ENCODE measurements around the gene SLC12A7. TPM values are rescaled to one million over a fixed set of nuclear protein-coding genes. Genes with fewer than 3 reads are reported as not detected.

The SLC12A7 gene
- total RNA-seq, 1 experiment from 2014 or later = 30.8 TPM

DNA sequence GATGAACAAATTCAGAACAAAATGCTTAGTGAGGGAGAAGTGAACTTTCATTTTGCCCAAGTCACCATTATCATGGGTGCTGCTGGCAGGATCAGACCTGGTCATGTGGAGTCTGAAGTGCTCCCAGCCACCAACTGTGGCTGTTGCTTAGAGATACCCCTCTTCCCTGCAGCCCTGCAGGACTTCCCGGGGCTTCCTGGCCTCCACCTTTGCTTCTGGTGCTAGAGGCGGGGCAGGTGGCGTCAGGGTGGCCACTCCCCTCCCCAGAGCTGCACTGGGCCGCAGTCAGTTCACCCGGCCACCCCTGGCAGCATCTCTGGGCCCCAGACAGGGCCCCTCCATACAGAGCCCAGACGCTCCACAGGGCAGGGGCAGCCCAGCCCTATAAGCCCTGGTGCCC is 30.0 kb upstream of the SLC12A7 start:
- peaks cover 5% of the 10 kb centered on the region; the same call in 1 of the 2 replicates for H3K27me3 Mint-ChIP-seq (ENCODE audit: low read depth)
- no peak overlapping the region for H2AK5ac ChIP-seq (ENCODE audit: insufficient read length, low read length)
- H3K9me3 ChIP-seq (ENCODE audit: control insufficient read depth, low read depth, low read length) = no peaks in the 10 kb centered on the region
- no peak overlapping the region for H4K8ac ChIP-seq (replicated peaks; ENCODE audit: insufficient read length, low read depth, low read length)
- H3K23me2 ChIP-seq (ENCODE audit: insufficient read length, low read depth, low read length, poor library complexity, severe bottlenecking) = no peaks in the 10 kb centered on the region
- H2BK20ac ChIP-seq (ENCODE audit: low read depth, low read length, poor library complexity, severe bottlenecking) = no peak overlapping the region
- no peak overlapping the region for H2BK5ac ChIP-seq (ENCODE audit: insufficient read length, low read length)
- no peak overlapping the region for H3K4me2 ChIP-seq (ENCODE audit: insufficient read depth, insufficient read length, low read length)
- TF ChIP-seq, protein P1, sequence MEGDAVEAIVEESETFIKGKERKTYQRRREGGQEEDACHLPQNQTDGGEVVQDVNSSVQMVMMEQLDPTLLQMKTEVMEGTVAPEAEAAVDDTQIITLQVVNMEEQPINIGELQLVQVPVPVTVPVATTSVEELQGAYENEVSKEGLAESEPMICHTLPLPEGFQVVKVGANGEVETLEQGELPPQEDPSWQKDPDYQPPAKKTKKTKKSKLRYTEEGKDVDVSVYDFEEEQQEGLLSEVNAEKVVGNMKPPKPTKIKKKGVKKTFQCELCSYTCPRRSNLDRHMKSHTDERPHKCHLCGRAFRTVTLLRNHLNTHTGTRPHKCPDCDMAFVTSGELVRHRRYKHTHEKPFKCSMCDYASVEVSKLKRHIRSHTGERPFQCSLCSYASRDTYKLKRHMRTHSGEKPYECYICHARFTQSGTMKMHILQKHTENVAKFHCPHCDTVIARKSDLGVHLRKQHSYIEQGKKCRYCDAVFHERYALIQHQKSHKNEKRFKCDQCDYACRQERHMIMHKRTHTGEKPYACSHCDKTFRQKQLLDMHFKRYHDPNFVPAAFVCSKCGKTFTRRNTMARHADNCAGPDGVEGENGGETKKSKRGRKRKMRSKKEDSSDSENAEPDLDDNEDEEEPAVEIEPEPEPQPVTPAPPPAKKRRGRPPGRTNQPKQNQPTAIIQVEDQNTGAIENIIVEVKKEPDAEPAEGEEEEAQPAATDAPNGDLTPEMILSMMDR (conservative IDR thresholded peaks at IDR 0.05) = no peak
- no peak overlapping the region for H2BK12ac ChIP-seq (ENCODE audit: insufficient read length, low read depth, low read length)
- no peak overlapping the region for H2AFZ ChIP-seq (ENCODE audit: low read length)
- DNase-seq = no peak
- peaks cover 0 to 1% of the 10 kb centered on the region in 2 experiments; a peak in 2 of 5 replicates for H3K9me3 Mint-ChIP-seq
- H3K18ac ChIP-seq (ENCODE audit: insufficient read length, low read depth, low read length) = no peak overlapping the region
- H3K9ac ChIP-seq (ENCODE audit: extremely low read depth, insufficient read length, low read length) = no peak overlapping the region
- H4K20me1 ChIP-seq (ENCODE audit: control insufficient read depth, insufficient read depth, insufficient read length) = no peaks in the 10 kb centered on the region
- no peak overlapping the region for H3K27ac ChIP-seq (ENCODE audit: insufficient read length, low read depth, low read length)
- no peaks in the 10 kb centered on the region for H3K36me3 Mint-ChIP-seq (ENCODE audit: insufficient read depth in 1 of 3, low read depth in 3 of 3)
- H3K79me1 ChIP-seq (ENCODE audit: insufficient read depth, low read depth, low read length, poor library complexity, severe bottlenecking) = no peaks in the 10 kb centered on the region
- WGBS (ENCODE audit: extremely low coverage, insufficient read length, low lambda C conversion rate) = no CpG with 5 or more reads among the region's 6 CpGs
- H2BK120ac ChIP-seq (ENCODE audit: low read depth, low read length, poor library complexity, severe bottlenecking) = no peak overlapping the region
- no peaks in the 10 kb centered on the region for H3K79me2 ChIP-seq (ENCODE audit: insufficient read depth, low read length)
- H3K4me1 Mint-ChIP-seq = peaks cover 14 to 49% of the 10 kb centered on the region in 2 experiments
- no peaks in the 10 kb centered on the region; the same call in 1 of the 2 replicates for H3K4me1 ChIP-seq (ENCODE audit: insufficient read depth, low read length)
- H3K4ac ChIP-seq (ENCODE audit: low read depth, low read length) = no peak overlapping the region
- no peak overlapping the region for H3K4me3 Mint-ChIP-seq
- no peak overlapping the region for H3K14ac ChIP-seq (ENCODE audit: insufficient read depth, low read length)
- H2BK15ac ChIP-seq (ENCODE audit: low read depth, low read length) = no peak overlapping the region
- H3K56ac ChIP-seq (ENCODE audit: insufficient read length, low read depth, low read length) = no peak overlapping the region
- no peak overlapping the region; a peak in 1 of 7 replicates for H3K27ac Mint-ChIP-seq
- no peak overlapping the region for H3T11ph ChIP-seq (ENCODE audit: low read length)
- no peak overlapping the region for H3K23ac ChIP-seq (ENCODE audit: insufficient read length, low read depth, low read length)
- no peaks in the 10 kb centered on the region for H3K27me3 ChIP-seq (ENCODE audit: insufficient read depth, low read length)
- no peak overlapping the region for H4K5ac ChIP-seq (ENCODE audit: insufficient read length, low read depth, low read length)
- no peak overlapping the region for H4K91ac ChIP-seq (ENCODE audit: insufficient read length, low read depth, low read length)

Measured in H9 (cell line).